Thyroid gland (tissue), 4 donors: Measurements from ENCODE around the gene DUOX1. TPM values are rescaled to one million over a fixed set of nuclear protein-coding genes. Genes with fewer than 3 reads are reported as not detected.
"Not testable (repeated sequence)": the region's sequence is repeated elsewhere in the genome, so short reads cannot be mapped to it uniquely, and the experiment has no call there.

Source experiments
- DNase-seq, 2 donors: peaks; one replicate each; pipeline ENCODE4 v3.0.0-alpha.2; 2019
- H3K27ac ChIP-seq, 3 donors: fragments of 200-600 bp; sonication (generic); 1 replicate in 2 of 3; 2 replicates in 1 of 3; pipeline ENCODE4 v1.5.1; 2016 to 2019; ENCODE audit warnings: mild to moderate bottlenecking in 1 of 3, moderate library complexity in 1 of 3
- H3K27me3 ChIP-seq: fragments of 200-600 bp; sonication (generic); one replicate; pipeline ENCODE4 v1.5.1; 2019
- H3K36me3 ChIP-seq, 2 donors: fragments of 200-600 bp; sonication (generic); one replicate each; pipeline ENCODE4 v1.5.1; 2016 to 2019
- H3K4me1 ChIP-seq, 2 donors: fragments of 200-600 bp; sonication (generic); one replicate each; pipeline ENCODE4 v1.5.1; 2017 to 2019
- H3K4me3 ChIP-seq, 3 donors: fragments of 200-600 bp; sonication (generic); replicated peaks in 1 of 3; 1 replicate in 2 of 3; 2 replicates in 1 of 3; pipeline ENCODE4 v1.5.1; 2016; ENCODE audit warnings: mild to moderate bottlenecking in 1 of 3
- H3K9me3 ChIP-seq: fragments of 200-600 bp; sonication (generic); one replicate; pipeline ENCODE4 v1.5.1; 2017
- POLR2A ChIP-seq, 2 donors: fragments of 450-650 bp; IDR thresholded peaks; one replicate each; pipeline ENCODE4 v1.6.1; 2017; ENCODE audit warnings: antibody characterized with exemption in 2 of 2, mild to moderate bottlenecking in 2 of 2, moderate library complexity in 1 of 2
- WGBS, 2 donors: methylation state at CpG; one replicate each; pipeline ENCODE4 v1.1.5; 2017; 5-methylcytosine and 5-hydroxymethylcytosine counted together
- intact Hi-C: fragments of 100-400 bp; cut with DNase I; formaldehyde crosslinking; loops from one replicate; pipeline ENCODE4 v1.15.1; 2023
- total RNA-seq, 4 donors: library from RNA; depleted of rRNA; stranded (reverse); fragments of >200 nt; gene quantifications; one replicate each; pipeline ENCODE4 v1.2.3, GENCODE V29; 2016
- TF ChIP-seq, protein P1 (sequence below), 6 experiments: fragments of 200-600 bp in 3 of 6; fragments of 450-650 bp in 3 of 6; sonication (generic) in 3 of 6; IDR thresholded peaks; one replicate each; pipeline ENCODE4 v1.5.1; 2016 to 2019; ENCODE audit warnings: antibody characterized with exemption in 6 of 6, mild to moderate bottlenecking in 2 of 6, inconsistent platforms in 1 of 6, moderate library complexity in 1 of 6

DUOX1 gene
- total RNA-seq, 4 donors from 2014 or later, result 132 to 313 (median 234) TPM

GRCh38 chr15:45133561-45133920 lies 3.7 kb downstream of the DUOX1 start:
- H3K27ac ChIP-seq, result peak overlapping the region; percentile 51 to 96 (median 90)
- WGBS, 2 donors, result 25 to 34% methylated on average over 5 of the region's 5 CpGs
- no peak overlapping the region for H3K4me3 ChIP-seq
- H3K36me3 ChIP-seq, result peaks cover 4 to 6% of the 10 kb centered on the region in 2 donors
- H3K27me3 ChIP-seq, result no peaks in the 10 kb centered on the region
- DNase-seq, result peak; percentile 93 to 95
- TF ChIP-seq, protein P1, sequence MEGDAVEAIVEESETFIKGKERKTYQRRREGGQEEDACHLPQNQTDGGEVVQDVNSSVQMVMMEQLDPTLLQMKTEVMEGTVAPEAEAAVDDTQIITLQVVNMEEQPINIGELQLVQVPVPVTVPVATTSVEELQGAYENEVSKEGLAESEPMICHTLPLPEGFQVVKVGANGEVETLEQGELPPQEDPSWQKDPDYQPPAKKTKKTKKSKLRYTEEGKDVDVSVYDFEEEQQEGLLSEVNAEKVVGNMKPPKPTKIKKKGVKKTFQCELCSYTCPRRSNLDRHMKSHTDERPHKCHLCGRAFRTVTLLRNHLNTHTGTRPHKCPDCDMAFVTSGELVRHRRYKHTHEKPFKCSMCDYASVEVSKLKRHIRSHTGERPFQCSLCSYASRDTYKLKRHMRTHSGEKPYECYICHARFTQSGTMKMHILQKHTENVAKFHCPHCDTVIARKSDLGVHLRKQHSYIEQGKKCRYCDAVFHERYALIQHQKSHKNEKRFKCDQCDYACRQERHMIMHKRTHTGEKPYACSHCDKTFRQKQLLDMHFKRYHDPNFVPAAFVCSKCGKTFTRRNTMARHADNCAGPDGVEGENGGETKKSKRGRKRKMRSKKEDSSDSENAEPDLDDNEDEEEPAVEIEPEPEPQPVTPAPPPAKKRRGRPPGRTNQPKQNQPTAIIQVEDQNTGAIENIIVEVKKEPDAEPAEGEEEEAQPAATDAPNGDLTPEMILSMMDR (IDR thresholded peaks at IDR 0.05), result no peak
- no peak for TF ChIP-seq POLR2A (IDR thresholded peaks at IDR 0.05)
- intact Hi-C loops, result no loop called here
- H3K4me1 ChIP-seq, result peaks cover 44 to 47% of the 10 kb centered on the region in 2 donors
- no peaks in the 10 kb centered on the region for H3K9me3 ChIP-seq

- 87 to 90% methylated on average over 7 of the region's 7 CpGs for WGBS, 2 donors
Measured at GRCh38 chr15:45134046-45134445, 4.3 kb downstream of the DUOX1 start.

DNA sequence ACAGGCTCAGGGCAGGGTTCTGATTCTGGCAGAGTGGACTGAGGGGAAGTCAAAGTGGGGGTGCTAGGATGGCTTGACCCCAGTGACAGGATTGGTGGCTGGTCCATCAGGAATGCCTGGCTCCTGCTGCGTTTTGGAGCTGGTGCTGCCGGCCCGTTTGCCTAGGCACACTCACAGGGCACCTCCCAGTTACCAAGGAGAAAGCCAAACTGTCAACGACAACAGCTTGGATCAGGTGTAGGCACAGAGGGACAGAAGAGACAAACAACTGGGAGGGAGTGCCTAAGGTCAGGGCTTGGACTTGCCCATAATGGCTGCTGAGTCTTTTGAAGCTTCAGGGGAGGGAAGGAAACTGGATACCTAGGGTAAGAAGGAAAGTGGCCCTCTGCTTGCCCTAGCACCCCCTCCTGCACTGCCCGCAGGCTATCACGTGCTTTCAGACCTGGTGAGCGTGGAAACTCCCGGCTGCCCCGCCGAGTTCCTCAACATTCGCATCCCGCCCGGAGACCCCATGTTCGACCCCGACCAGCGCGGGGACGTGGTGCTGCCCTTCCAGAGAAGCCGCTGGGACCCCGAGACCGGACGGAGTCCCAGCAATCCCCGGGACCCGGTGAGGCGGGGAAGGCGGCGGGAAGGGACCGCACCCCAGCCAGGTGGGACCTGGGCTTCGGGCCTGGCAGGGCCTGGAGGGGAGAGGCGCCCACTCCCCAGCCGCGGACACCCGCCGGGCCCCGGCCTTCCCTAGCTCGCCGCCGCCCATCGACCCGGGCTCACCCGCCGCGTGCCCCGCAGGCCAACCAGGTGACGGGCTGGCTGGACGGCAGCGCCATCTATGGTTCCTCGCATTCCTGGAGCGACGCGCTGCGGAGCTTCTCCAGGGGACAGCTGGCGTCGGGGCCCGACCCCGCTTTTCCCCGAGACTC lies 5.1 kb downstream of the DUOX1 start:
- Histone ChIP-seq H3K27ac (peak overlapping the region in 2 of 3 donors; percentile 90 to 96), H3K9me3 (no peaks in the 10 kb centered on the region), H3K4me1 (peaks cover 44% of the 10 kb centered on the region in 2 donors), H3K27me3 (no peaks in the 10 kb centered on the region), H3K4me3 (no peak overlapping the region), H3K36me3 (peaks cover 15 to 17% of the 10 kb centered on the region in 2 donors)
- TF ChIP-seq, protein P1 (IDR thresholded peaks at IDR 0.05), result peak in 1 of 6 experiments; percentile 10
- TF ChIP-seq POLR2A (IDR thresholded peaks at IDR 0.05), result no peak
- peak in 1 of 2 donors; percentile 20 for DNase-seq
- intact Hi-C loops, result no loop called here
- 25 to 56% methylated on average over 7 to 29 of the region's 57 CpGs for WGBS, 2 donors

More at GRCh38 chr15:45134046-45134445, 4.3 kb downstream of the DUOX1 start:
- Histone ChIP-seq H3K27me3 (no peaks in the 10 kb centered on the region), H3K27ac (peak overlapping the region; percentile 51 to 96 (median 90)), H3K4me1 (peaks cover 44 to 47% of the 10 kb centered on the region in 2 donors), H3K9me3 (no peaks in the 10 kb centered on the region), H3K4me3 (no peak overlapping the region), H3K36me3 (peaks cover 6 to 10% of the 10 kb centered on the region in 2 donors)
- no peak for DNase-seq
- intact Hi-C loops, result no loop called here
- TF ChIP-seq, protein P1 (IDR thresholded peaks at IDR 0.05), result no peak
- TF ChIP-seq POLR2A (IDR thresholded peaks at IDR 0.05), result no peak

- DNase-seq, H3K27ac ChIP-seq, H3K9me3 ChIP-seq, H3K27me3 ChIP-seq, intact Hi-C loops, H3K4me3 ChIP-seq: not testable (repeated sequence)
- Histone ChIP-seq H3K36me3 (peaks cover 24 to 25% of the 10 kb centered on the region in 2 donors), H3K4me1 (peaks cover 37 to 43% of the 10 kb centered on the region in 2 donors)
- WGBS, 2 donors, result 62 to 85% methylated on average over 5 to 7 of the region's 37 CpGs
Measured at GRCh38 chr15:45135705-45136377, 6.0 kb downstream of the DUOX1 start.

- DNase-seq, result no peak
- Histone ChIP-seq H3K27ac (no peak overlapping the region), H3K9me3 (no peaks in the 10 kb centered on the region), H3K27me3 (no peaks in the 10 kb centered on the region), H3K36me3 (peaks cover 29 to 30% of the 10 kb centered on the region in 2 donors), H3K4me3 (no peak overlapping the region), H3K4me1 (peaks cover 34 to 38% of the 10 kb centered on the region in 2 donors)
- intact Hi-C loops, result no loop called here
- 55 to 61% methylated on average over 10 of the region's 10 CpGs for WGBS, 2 donors
- TF ChIP-seq, protein P1 (IDR thresholded peaks at IDR 0.05), result no peak
- no peak for TF ChIP-seq POLR2A (IDR thresholded peaks at IDR 0.05)
Measured at GRCh38 chr15:45136378-45136764, 6.6 kb downstream of the DUOX1 start.
